Mammary epithelial cell (primary cell): ENCODE data around the gene CD28.

Experiments used
- CTCF ChIP-seq, 2 donors: IDR thresholded peaks in 1 of 2; conservative IDR thresholded peaks in 1 of 2; 2 replicates each; pipeline ENCODE4 v1.5.1; 2011 to 2012; ENCODE audit warnings: inconsistent platforms in 2 of 2, low read length in 2 of 2, mild to moderate bottlenecking in 2 of 2, control low read depth in 1 of 2, low read depth in 1 of 2; ENCODE audit not compliant: insufficient read depth in 1 of 2; ENCODE audit errors: extremely low read depth in 1 of 2
- EZH2 ChIP-seq: IDR thresholded peaks from 2 replicates; pipeline ENCODE4 v1.6.1; 2012; ENCODE audit warnings: low read length, inconsistent platforms, borderline replicate concordance

GRCh38 chr2:203690441-203691047 lies 15.9 kb upstream of the CD28 start:
- TF ChIP-seq CTCF (conservative IDR thresholded peaks at IDR 0.05 in 1 of 2, IDR thresholded peaks at IDR 0.05 in 1 of 2; ENCODE audit: extremely low read depth in 1 of 2, insufficient read depth in 1 of 2, low read depth in 1 of 2, low read length in 2 of 2) (no peak), EZH2 (no peak)
